Sigmoid colon (tissue), 7 donors: Measurements from ENCODE around the gene SPEF1. TPM values are rescaled to one million over a fixed set of nuclear protein-coding genes. Genes with fewer than 3 reads are reported as not detected.

ENCODE experiments used
- DNase-seq: peaks from one replicate; pipeline ENCODE4 v3.0.0-alpha.2; 2019
- H3K27ac ChIP-seq, 4 donors: fragments of 200-600 bp; sonication (generic); one replicate each; pipeline ENCODE4 v1.5.1; 2016 to 2019; ENCODE audit warnings: mild to moderate bottlenecking in 1 of 4
- H3K27me3 ChIP-seq, 3 donors: fragments of 200-600 bp; sonication (generic); one replicate each; pipeline ENCODE4 v1.5.1; 2019; ENCODE audit warnings: mild to moderate bottlenecking in 1 of 3
- H3K36me3 ChIP-seq, 4 donors: fragments of 200-600 bp; sonication (generic); one replicate each; pipeline ENCODE4 v1.5.1; 2016 to 2019
- H3K4me1 ChIP-seq, 4 donors: fragments of 200-600 bp; sonication (generic); one replicate each; pipeline ENCODE4 v1.5.1; 2017 to 2019
- H3K4me3 ChIP-seq, 4 donors: fragments of 200-600 bp; sonication (generic); one replicate each; pipeline ENCODE4 v1.5.1; 2017 to 2019; ENCODE audit warnings: mild to moderate bottlenecking in 2 of 4, moderate library complexity in 1 of 4
- H3K9me3 ChIP-seq, 4 donors: fragments of 200-600 bp in 3 of 4; sonication (generic) in 3 of 4; one replicate each; pipeline versions ENCODE4 v1.5.1 to v1.6.1; 2013 to 2019
- EP300 ChIP-seq, 4 donors: sonication (generic); formaldehyde crosslinking; IDR thresholded peaks; one replicate each; pipeline ENCODE4 v1.6.1; 2017; ENCODE audit warnings: antibody characterized with exemption in 4 of 4
- POLR2A ChIP-seq, 2 donors: fragments of 450-650 bp; IDR thresholded peaks; one replicate each; pipeline ENCODE4 v1.6.1; 2016; ENCODE audit warnings: antibody characterized with exemption in 2 of 2, mild to moderate bottlenecking in 2 of 2, moderate library complexity in 2 of 2
- POLR2AphosphoS5 ChIP-seq, 4 donors: sonication (generic); formaldehyde crosslinking; IDR thresholded peaks; one replicate each; pipeline ENCODE4 v1.6.1; 2017; ENCODE audit warnings: antibody characterized with exemption in 4 of 4
- WGBS, 2 donors: extraction: QIAGEN DNeasy Blood & Tissue Kit; methylation state at CpG; one replicate each; pipeline ENCODE4 v1.1.7; 2013; 5-methylcytosine and 5-hydroxymethylcytosine counted together
- intact Hi-C: fragments of 100-400 bp; cut with DNase I; formaldehyde crosslinking; loops from one replicate; pipeline ENCODE4 v1.15.1; 2023
- polyA plus RNA-seq, 3 donors: library from polyadenylated mRNA; stranded (reverse); fragments of 200-250 nt; gene quantifications; one replicate each; pipeline ENCODE4 v1.2.3, GENCODE V29; 2013
- total RNA-seq, 4 donors: library from RNA; depleted of rRNA; stranded (reverse); fragments of >200 nt; gene quantifications; one replicate each; pipeline ENCODE4 v1.1.0, GENCODE V29; 2016
- TF ChIP-seq, protein P1 (sequence below), 4 experiments: fragments of 450-650 bp in 3 of 4; fragments of 200-600 bp in 1 of 4; IDR thresholded peaks; one replicate each; pipeline ENCODE4 v1.5.1; 2016 to 2019; ENCODE audit warnings: antibody characterized with exemption in 4 of 4, mild to moderate bottlenecking in 3 of 4, moderate library complexity in 2 of 4
- donor health status: healthy with polysubstance abuse.
- donor health status: Bipolar disorder and iron deficiency.
- donor health status: healthy.

SPEF1 gene
- total and polyA plus RNA-seq, 7 donors: 0.12 to 0.81 TPM; not detected in 5

DNA sequence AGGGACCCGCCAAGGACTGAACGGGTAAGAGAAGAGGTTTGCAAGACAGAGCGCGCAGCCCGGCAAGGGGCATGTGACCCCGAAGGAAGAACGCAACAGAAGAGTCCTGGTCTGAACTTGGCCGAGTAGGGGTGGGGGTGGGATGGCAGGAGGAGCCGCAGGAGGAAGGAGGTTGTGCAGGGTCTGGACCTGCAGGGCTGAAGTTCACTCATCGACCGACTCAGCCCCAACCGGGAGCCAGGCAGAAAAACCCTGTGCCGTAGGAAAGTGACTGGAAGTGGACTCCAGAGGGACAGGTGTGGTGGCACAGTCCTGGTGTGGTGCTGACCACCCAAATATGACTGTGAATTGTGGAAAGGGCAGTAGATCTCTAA, 28.9 kb downstream of the SPEF1 start:
- Histone ChIP-seq H3K27me3 (peaks cover 0 to 11% (median 0%) of the 10 kb centered on the region in 3 donors), H3K4me3 (peak overlapping the region in 3 of 4 donors; percentile 35 to 44 (median 40)), H3K36me3 (peaks cover 0 to 61% (median 16%) of the 10 kb centered on the region in 4 donors), H3K4me1 (peaks cover 0 to 21% (median 8%) of the 10 kb centered on the region in 4 donors), H3K9me3 (no peaks in the 10 kb centered on the region), H3K27ac (peak overlapping the region; percentile 9 to 48 (median 29))
- intact Hi-C loops: loop anchor here (2.0 to 10.0 kb wide), 2 partner anchors 68 to 332 kb away; partner anchors contain the start of gene AP5S1
- 17 to 41% methylated on average over 13 of the region's 13 CpGs for WGBS, 2 donors
- DNase-seq: no peak
- TF ChIP-seq EP300 (IDR thresholded peaks at IDR 0.05) (no peak), POLR2A (IDR thresholded peaks at IDR 0.05) (no peak), POLR2AphosphoS5 (IDR thresholded peaks at IDR 0.05) (no peak)
- TF ChIP-seq, protein P1, sequence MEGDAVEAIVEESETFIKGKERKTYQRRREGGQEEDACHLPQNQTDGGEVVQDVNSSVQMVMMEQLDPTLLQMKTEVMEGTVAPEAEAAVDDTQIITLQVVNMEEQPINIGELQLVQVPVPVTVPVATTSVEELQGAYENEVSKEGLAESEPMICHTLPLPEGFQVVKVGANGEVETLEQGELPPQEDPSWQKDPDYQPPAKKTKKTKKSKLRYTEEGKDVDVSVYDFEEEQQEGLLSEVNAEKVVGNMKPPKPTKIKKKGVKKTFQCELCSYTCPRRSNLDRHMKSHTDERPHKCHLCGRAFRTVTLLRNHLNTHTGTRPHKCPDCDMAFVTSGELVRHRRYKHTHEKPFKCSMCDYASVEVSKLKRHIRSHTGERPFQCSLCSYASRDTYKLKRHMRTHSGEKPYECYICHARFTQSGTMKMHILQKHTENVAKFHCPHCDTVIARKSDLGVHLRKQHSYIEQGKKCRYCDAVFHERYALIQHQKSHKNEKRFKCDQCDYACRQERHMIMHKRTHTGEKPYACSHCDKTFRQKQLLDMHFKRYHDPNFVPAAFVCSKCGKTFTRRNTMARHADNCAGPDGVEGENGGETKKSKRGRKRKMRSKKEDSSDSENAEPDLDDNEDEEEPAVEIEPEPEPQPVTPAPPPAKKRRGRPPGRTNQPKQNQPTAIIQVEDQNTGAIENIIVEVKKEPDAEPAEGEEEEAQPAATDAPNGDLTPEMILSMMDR (IDR thresholded peaks at IDR 0.05): no peak

DNA sequence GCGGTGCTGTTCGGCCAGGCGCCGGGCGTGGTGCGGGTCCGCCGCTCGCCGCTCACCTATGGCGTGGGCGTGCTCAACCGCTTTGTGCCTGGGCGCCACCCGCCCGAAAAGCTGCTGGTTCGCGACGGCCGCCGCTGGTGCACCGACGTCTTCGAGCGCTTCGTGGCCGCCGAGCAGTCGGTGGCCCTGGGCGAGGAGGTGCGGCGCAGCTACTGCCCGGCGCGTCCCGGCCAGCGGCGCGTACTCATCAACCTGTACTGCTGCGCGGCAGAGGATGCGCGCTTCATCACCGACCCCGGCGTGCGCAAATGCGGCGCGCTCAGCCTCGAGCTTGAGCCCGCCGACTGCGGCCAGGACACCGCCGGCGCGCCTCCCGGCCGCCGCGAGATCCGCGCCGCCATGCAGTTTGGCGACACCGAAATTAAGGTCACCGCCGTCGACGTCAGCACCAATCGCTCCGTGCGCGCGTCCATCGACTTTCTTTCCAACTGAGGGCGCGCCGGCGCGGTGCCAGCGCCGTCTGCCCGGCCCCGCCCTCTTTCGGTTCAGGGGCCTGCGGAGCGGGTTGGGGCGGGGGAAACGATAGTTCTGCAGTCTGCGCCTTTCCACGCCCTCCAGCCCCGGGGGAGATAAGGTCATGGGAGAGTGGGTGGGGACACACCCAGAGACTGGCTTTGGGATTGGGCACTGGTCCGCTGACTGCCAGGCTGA, 29.4 kb downstream of the SPEF1 start:
- intact Hi-C loops: loop anchor here (2.0 to 10.0 kb wide), 2 partner anchors 69 to 333 kb away; partner anchors contain the start of gene AP5S1
- peaks cover 0 to 55% (median 16%) of the 10 kb centered on the region in 4 donors for H3K36me3 ChIP-seq
- no peak for TF ChIP-seq POLR2A (IDR thresholded peaks at IDR 0.05)
- TF ChIP-seq POLR2AphosphoS5 (IDR thresholded peaks at IDR 0.05): peak in 1 of 4 donors; percentile 8
- peaks cover 0 to 11% (median 0%) of the 10 kb centered on the region in 3 donors for H3K27me3 ChIP-seq
- WGBS, 2 donors: 16 to 48% methylated on average over 95 of the region's 95 CpGs
- peak overlapping the region in 3 of 4 donors; percentile 17 to 48 (median 41) for H3K27ac ChIP-seq
- H3K4me3 ChIP-seq: peak overlapping the region; percentile 17 to 44 (median 38)
- DNase-seq: peak; percentile 80
- peaks cover 0 to 21% (median 8%) of the 10 kb centered on the region in 4 donors for H3K4me1 ChIP-seq
- H3K9me3 ChIP-seq: no peaks in the 10 kb centered on the region

DNA sequence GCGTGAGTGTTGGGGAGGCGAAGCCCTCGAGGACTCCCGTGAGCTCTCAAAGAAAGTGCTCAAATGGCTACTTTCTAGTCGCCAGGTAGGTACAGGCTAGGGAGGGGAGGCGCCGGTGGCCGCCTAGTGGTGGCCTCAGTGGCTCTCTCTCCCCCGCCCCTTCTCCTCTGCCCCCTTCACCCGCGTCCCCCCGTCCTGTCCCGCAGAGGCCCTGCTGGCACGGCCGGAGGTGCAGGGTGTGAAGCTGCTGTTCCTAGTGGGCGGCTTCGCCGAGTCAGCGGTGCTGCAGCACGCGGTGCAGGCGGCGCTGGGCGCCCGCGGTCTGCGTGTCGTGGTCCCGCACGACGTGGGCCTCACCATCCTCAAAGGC, 30.0 kb downstream of the SPEF1 start:
- peaks cover 0 to 21% (median 8%) of the 10 kb centered on the region in 4 donors for H3K4me1 ChIP-seq

DNA sequence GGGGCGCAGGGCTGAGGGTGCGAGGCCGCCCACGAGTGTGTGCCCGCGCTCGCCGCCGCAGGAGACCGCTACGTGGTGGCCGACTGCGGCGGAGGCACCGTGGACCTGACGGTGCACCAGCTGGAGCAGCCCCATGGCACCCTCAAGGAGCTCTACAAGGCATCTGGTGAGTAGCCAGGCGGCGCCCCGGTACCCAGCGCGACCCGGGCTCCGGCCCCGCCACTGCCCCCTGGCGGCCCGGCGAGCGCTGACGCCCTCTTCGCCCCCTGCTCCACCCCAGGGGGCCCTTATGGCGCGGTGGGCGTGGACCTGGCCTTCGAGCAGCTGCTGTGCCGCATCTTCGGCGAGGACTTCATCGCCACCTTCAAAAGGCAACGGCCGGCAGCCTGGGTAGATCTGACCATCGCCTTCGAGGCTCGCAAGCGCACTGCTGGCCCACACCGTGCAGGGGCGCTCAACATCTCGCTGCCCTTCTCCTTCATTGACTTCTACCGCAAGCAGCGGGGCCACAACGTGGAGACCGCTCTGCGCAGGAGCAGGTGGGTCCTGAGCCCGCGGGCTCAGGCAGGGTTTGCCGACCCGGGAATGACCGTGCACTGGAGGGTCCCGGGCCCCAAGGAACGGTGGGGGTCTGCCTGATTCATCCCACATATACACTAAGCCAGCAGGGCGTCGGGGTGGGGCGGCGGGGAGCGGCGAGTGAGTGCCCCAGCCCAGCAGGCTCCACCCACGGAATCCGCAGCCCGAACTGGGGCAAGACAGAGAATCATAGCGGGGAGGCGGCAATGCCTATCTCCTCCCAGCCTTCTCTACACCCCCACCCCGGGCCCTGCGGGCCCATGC, 31.3 kb downstream of the SPEF1 start:
- Histone ChIP-seq H3K9me3 (no peaks in the 10 kb centered on the region), H3K4me1 (peaks cover 0 to 26% (median 8%) of the 10 kb centered on the region in 4 donors), H3K27ac (no peak overlapping the region), H3K27me3 (peaks cover 0 to 21% (median 8%) of the 10 kb centered on the region in 3 donors), H3K4me3 (no peak overlapping the region), H3K36me3 (peaks cover 0 to 36% (median 9%) of the 10 kb centered on the region in 4 donors)
- DNase-seq: peak; percentile 66
- TF ChIP-seq EP300 (IDR thresholded peaks at IDR 0.05): no peak
- TF ChIP-seq POLR2A (IDR thresholded peaks at IDR 0.05): no peak
- TF ChIP-seq, protein P1 (IDR thresholded peaks at IDR 0.05): peak; percentile 40 to 65 (median 50)
- intact Hi-C loops: loop anchor here (10.0 kb wide), 1 partner anchor 335 kb away; no protein-coding TSS in a partner anchor
- WGBS, 2 donors: 26 to 56% methylated on average over 72 of the region's 72 CpGs

More for the DNA sequence above, 30.0 kb downstream of the SPEF1 start:
- Histone ChIP-seq H3K27ac (no peak overlapping the region), H3K4me3 (peak overlapping the region in 1 of 4 donors; percentile 44), H3K27me3 (peaks cover 0 to 11% (median 0%) of the 10 kb centered on the region in 3 donors), H3K9me3 (no peaks in the 10 kb centered on the region), H3K36me3 (peaks cover 0 to 50% (median 15%) of the 10 kb centered on the region in 4 donors)
- WGBS, 2 donors: 41 to 67% methylated on average over 31 of the region's 31 CpGs
- intact Hi-C loops: loop anchor here (10.0 kb wide), 1 partner anchor 334 kb away; no protein-coding TSS in a partner anchor
- TF ChIP-seq, protein P1 (IDR thresholded peaks at IDR 0.05): no peak
- TF ChIP-seq EP300 (IDR thresholded peaks at IDR 0.05) (no peak), POLR2AphosphoS5 (IDR thresholded peaks at IDR 0.05) (no peak), POLR2A (IDR thresholded peaks at IDR 0.05) (no peak)
- DNase-seq: peak; percentile 65
